K562 (cell line): Measurements from ENCODE around the gene KIAA2012. TPM values are rescaled to one million over a fixed set of nuclear protein-coding genes. Genes with fewer than 3 reads are reported as not detected.
A peak's percentile ranks its signal among the peaks of the same experiment; 100 is the strongest.

ENCODE experiments used
- ESRRA ChIP-seq: fragments of 450-650 bp; IDR thresholded peaks from 2 replicates; pipeline ENCODE4 v1.6.1; 2014; ENCODE audit warnings: low read depth, mild to moderate bottlenecking, moderate library complexity, borderline replicate concordance
- MTF1 ChIP-seq: fragments of 250-450 bp; sonication (Bioruptor Pico); IDR thresholded peaks from 2 replicates; pipeline ENCODE4 v1.9.0; 2021; ENCODE audit warnings: moderate library complexity, mild to moderate bottlenecking, inconsistent platforms, borderline replicate concordance
- REST ChIP-seq, 2 experiments: fragments of 450-650 bp; formaldehyde crosslinking in 1 of 2; IDR thresholded peaks; 2 replicates each; pipeline versions ENCODE4 v1.4.0 to v1.6.1; 2014 to 2020; ENCODE audit warnings: mild to moderate bottlenecking in 2 of 2, borderline replicate concordance in 1 of 2, low read depth in 1 of 2
- polyA plus RNA-seq, 8 experiments: library from polyadenylated mRNA; depleted of rRNA in 4 of 8; stranded (reverse) in 5 of 8; unstranded in 3 of 8; fragments of >200 nt; fragmentation: Nextera tagmentation in 2 of 8; fragmentation: Illumina TruSeq in 1 of 8; extraction: Ambion mirVana in 2 of 8; extraction: Trizol in 1 of 8; gene quantifications; 2 replicates each; pipeline versions ENCODE4 v1.2.1 to v1.2.3, GENCODE V29; 2011 to 2014; ENCODE audit warnings: inconsistent platforms in 1 of 8, missing spikeins in 1 of 8
- total RNA-seq, 7 experiments: library from RNA; depleted of rRNA in 6 of 7; stranded (reverse); fragments of >200 nt in 6 of 7; fragmentation: Illumina TruSeq in 2 of 7; extraction: Trizol in 2 of 7; gene quantifications; 2 replicates each; pipeline versions ENCODE4 v1.2.1 to v1.2.3, GENCODE V29; 2011 to 2021; ENCODE audit warnings: low replicate concordance in 1 of 7
- TF ChIP-seq, protein P1 (sequence below): fragments of 450-650 bp; IDR thresholded peaks from 2 replicates; pipeline ENCODE4 v1.6.1; 2016; ENCODE audit warnings: mild to moderate bottlenecking

KIAA2012 gene
- total and polyA plus RNA-seq, 9 of the 15 experiments (the other 6 are each of a cell fraction or from before 2014, with no cell fraction given): not detected

DNA sequence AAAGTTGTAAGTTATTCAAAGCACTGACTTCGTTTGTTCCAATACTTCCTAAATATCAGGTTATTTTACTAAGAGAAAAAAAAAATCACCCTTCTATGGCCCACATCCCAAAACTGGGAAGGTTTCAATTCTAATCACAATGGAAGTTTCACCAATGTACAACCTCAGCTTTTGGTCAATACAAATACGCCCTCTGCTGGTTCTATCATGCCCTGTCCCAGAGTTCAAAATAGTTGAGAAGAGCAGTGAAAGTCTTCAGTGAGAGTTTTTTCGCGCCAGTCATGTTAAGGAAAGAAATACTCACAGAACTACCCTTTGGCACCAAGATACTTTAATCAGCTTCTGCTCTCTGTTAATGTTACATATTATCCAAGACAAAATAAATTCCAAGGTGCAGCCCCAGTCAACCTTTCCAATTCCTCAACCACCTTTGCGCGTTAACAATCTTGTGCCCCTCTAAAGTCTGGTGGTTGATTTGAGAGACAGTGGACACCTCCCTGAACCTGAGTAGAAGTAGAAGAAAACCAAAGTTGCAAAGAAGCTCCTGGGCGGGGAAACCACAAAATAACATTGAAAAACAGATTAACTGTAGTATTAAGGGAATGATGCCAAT is 105.4 kb downstream of the KIAA2012 start (continued):
- TF ChIP-seq REST (IDR thresholded peaks at IDR 0.05; ENCODE audit: borderline replicate concordance): peak; percentile 65; the same call in 1 of the 2 replicates
- no peak for TF ChIP-seq REST (CRISPR knock-in tag; IDR thresholded peaks at IDR 0.05; ENCODE audit: low read depth)
- no peak for TF ChIP-seq MTF1 (CRISPR knock-in tag)
- TF ChIP-seq, protein P1, sequence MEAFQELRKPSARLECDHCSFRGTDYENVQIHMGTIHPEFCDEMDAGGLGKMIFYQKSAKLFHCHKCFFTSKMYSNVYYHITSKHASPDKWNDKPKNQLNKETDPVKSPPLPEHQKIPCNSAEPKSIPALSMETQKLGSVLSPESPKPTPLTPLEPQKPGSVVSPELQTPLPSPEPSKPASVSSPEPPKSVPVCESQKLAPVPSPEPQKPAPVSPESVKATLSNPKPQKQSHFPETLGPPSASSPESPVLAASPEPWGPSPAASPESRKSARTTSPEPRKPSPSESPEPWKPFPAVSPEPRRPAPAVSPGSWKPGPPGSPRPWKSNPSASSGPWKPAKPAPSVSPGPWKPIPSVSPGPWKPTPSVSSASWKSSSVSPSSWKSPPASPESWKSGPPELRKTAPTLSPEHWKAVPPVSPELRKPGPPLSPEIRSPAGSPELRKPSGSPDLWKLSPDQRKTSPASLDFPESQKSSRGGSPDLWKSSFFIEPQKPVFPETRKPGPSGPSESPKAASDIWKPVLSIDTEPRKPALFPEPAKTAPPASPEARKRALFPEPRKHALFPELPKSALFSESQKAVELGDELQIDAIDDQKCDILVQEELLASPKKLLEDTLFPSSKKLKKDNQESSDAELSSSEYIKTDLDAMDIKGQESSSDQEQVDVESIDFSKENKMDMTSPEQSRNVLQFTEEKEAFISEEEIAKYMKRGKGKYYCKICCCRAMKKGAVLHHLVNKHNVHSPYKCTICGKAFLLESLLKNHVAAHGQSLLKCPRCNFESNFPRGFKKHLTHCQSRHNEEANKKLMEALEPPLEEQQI: no peak
- TF ChIP-seq ESRRA: no peak
